Mammary epithelial cell (primary cell): ENCODE measurements around the gene ZBTB40.

Experiments
- CTCF ChIP-seq, 2 donors: IDR thresholded peaks in 1 of 2; conservative IDR thresholded peaks in 1 of 2; 2 replicates each; pipeline ENCODE4 v1.5.1; 2011 to 2012; ENCODE audit warnings: inconsistent platforms in 2 of 2, low read length in 2 of 2, mild to moderate bottlenecking in 2 of 2, control low read depth in 1 of 2, low read depth in 1 of 2; ENCODE audit not compliant: insufficient read depth in 1 of 2; ENCODE audit errors: extremely low read depth in 1 of 2
- EZH2 ChIP-seq: IDR thresholded peaks from 2 replicates; pipeline ENCODE4 v1.6.1; 2012; ENCODE audit warnings: low read length, inconsistent platforms, borderline replicate concordance

DNA sequence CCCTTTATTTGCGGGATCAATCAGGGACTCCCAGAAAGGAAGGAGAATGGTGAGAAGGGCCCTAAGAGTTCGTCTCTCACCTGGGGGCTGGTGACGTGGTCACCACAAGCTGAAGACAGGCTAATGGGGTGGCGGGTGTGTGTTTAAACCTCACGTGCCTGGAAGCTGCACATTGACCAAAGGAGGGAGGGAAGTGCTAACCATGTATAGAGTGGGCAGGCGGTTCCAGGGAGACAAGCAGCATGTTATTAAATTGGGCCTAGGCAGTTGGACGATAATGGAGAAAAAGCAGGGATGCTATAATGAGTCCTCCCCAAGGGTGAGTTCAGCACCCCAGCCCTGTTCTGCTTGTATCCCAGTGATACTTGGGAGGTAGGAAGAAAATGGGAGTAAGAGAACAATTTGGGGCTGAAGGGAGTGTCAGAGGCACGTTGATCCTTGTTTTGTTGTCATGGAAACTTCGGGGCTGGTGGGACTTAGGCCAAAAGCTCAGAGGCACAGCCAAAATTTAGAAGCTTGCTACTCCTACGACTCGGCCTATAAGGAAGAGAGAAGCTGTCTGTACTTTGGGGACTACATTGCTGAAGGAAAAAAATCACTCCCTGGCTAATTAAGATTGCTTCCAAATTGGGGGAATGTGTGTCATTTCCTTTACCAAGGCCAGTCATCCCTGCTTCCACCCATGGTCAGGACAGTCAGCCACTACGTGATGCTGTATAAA lies 78.4 kb downstream of the ZBTB40 start:
- TF ChIP-seq CTCF (conservative IDR thresholded peaks at IDR 0.05 in 1 of 2, IDR thresholded peaks at IDR 0.05 in 1 of 2; ENCODE audit: extremely low read depth in 1 of 2, insufficient read depth in 1 of 2, low read depth in 1 of 2, low read length in 2 of 2), result no peak
- TF ChIP-seq EZH2, result no peak
